GM18873 (cell line): Measurements from ENCODE around the gene CKAP2L.

Experiments
- ATAC-seq: cut with Tn5 transposase; IDR thresholded peaks from one replicate; pipeline ENCODE4 v1.9.1; 2021; ENCODE audit warnings: mild to moderate bottlenecking, moderate library complexity, moderate number of reproducible peaks; ENCODE audit not compliant: unreplicated experiment, low FRiP score

The CKAP2L gene, protein sequence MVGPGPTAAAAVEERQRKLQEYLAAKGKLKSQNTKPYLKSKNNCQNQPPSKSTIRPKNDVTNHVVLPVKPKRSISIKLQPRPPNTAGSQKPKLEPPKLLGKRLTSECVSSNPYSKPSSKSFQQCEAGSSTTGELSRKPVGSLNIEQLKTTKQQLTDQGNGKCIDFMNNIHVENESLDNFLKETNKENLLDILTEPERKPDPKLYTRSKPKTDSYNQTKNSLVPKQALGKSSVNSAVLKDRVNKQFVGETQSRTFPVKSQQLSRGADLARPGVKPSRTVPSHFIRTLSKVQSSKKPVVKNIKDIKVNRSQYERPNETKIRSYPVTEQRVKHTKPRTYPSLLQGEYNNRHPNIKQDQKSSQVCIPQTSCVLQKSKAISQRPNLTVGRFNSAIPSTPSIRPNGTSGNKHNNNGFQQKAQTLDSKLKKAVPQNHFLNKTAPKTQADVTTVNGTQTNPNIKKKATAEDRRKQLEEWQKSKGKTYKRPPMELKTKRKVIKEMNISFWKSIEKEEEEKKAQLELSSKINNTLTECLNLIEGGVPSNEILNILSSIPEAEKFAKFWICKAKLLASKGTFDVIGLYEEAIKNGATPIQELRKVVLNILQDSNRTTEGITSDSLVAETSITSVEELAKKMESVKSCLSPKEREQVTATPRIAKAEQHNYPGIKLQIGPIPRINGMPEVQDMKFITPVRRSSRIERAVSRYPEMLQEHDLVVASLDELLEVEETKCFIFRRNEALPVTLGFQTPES

GRCh38 chr2:112764071-112765044 is at the start of gene CKAP2L:
Gene CKAP2L (minus strand): TSS chr2:112764609. CDS start chr2:112764598, 11 bp downstream.
- ATAC-seq, result peak; percentile 98

- ATAC-seq, result no peak
Measured at GRCh38 chr2:112813280-112813966, 49.0 kb upstream of the CKAP2L start.

DNA sequence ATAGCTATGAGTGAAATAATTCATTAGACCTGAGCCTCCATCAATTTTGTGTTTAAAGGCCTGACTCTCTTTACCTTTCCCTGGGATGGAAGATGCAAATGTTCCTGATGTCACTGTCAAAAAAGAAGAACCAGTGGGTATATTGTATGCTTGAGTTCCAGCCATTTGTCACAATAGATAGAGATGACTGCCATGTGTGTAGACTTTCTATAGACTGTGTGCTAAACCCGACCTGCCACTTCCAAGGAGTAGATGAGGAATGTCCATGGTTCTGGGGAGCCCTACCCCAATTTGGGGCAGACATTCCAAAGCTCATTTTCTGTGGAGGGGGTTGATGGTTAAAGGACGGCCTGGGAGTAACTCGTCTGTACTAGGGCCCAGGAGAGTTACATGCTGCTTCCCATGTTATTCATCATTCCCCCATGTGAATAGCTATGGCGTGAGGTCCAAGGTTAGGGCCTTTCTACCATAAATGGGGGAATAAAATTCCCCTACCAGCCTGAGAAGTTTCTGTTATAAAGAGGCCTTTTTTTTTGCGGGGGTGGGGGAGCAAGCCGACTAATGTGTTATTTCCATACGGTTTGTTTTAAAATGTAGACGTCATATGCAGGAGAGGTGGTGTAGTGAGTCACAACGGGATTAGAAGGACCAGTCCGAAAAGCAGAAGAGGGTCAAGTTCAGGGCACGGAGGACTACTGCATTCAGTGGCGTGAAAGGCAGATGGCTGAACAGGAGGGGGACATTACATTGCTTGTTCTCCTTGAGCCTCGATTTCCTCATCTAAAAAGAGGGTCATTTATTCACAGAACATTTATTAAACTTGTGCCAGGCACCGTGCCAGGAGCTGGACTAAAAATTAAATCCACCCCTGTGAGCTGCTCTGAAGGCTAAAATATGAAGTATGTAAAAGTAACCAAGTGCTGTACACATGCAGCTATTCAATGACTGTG is 48.2 kb upstream of the CKAP2L start:
- no peak for ATAC-seq

- no peak for ATAC-seq
Measured at GRCh38 chr2:112811841-112812306, 47.5 kb upstream of the CKAP2L start.

- ATAC-seq, result no peak
Measured at GRCh38 chr2:112811276-112811831, 46.9 kb upstream of the CKAP2L start.

- ATAC-seq, result no peak
Measured at GRCh38 chr2:112809112-112809511, 44.7 kb upstream of the CKAP2L start.

- ATAC-seq, result no peak
Measured at GRCh38 chr2:112807233-112807807, 42.9 kb upstream of the CKAP2L start.

DNA sequence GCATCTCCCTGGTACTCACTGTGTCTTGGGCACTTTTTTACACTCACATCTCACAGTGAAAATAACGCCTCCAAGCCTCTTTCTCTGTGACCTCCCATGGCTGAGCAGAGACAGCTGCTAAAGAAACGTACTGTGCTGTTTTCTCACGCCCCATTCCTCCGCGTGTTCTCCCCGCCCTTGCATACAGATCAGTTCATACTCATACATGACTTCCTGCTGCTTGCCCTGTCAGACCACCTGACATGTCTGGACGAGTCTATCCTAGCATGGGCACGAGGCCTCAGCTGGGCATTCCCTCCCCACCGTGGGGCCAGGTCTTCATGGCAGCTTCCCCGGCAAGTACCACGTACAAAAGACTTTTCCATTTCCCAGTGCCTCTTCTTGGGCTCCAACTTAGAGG is 41.1 kb upstream of the CKAP2L start:
- ATAC-seq, result peak; percentile 73

- ATAC-seq, result peak; percentile 45
Measured at GRCh38 chr2:112803691-112804521, 39.5 kb upstream of the CKAP2L start.

DNA sequence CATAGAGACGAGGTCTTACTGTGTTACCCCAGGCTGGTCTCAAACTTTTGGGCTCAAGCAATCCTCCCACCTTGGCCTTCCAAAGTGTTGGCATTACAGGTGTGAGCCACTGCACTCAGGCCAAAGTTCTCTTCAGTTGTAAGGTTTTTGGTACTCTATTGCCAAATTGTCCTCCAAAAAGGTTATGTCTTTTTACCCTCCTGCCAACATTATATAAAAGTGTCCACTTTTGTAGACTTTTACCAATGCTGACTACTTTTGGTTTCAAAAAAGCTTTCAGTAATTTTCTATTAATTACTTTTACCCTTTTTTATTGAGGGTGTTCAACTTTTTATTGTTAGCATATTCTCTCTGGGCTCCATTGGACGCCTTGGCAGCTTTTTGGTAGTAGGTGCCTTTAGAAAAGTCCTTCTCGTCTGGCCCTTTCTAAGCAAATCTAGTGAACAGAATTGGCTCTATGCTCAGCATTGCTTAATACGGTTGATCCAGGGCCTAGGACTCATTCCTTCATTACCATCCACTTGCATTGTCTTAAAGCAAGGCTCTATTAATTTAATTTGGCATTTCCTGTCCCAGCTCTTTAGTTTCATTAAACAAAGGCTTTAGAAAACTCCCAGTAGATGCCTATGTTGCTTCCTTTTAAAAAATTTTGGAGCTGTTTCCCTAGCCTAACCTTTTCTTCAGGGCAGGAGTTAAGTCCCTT is 36.6 kb upstream of the CKAP2L start:
- no peak for ATAC-seq

GRCh38 chr2:112798979-112799975 is 34.9 kb upstream of the CKAP2L start:
- ATAC-seq, result no peak

DNA sequence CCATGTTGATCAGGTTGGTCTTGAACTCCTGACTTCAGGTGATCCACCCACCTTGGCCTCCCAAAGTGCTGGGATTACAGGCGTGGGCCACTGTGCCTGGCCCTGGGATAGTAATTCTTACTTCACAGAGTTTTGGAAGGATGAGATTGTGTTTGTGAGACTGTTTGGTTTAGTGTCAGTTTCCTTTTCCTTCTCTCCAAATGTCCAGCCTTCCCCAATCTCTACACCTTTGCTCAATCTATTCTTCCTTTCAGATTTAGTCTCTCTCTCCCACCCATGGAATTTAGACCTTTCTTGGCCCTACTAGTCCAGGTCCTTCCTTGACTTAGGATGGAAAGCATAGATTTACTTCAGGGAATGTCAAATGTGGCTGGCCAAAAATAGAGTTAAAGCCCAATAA is 32.1 kb upstream of the CKAP2L start:
- no peak for ATAC-seq

GRCh38 chr2:112795774-112796173 is 31.4 kb upstream of the CKAP2L start:
- ATAC-seq, result no peak

DNA sequence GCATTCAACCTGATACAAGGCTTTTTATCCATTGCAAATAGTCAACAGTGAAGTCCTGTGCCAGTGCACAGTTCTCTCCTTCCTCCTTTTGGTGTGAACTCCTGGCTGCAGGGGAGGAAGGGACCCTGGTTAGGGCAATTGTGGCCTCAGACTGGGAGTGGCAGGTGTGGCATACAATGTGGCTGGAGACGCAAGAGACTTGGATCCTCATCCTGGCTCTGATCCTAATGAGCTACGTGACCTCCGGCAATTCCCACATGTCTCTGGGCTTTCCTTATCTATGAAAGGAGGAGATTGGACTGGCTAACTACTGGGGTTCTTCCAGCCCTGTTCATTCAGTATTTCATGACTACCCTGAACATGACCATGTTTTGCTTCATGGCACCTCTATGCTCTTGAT is 30.4 kb upstream of the CKAP2L start:
- no peak for ATAC-seq

- no peak for ATAC-seq
Measured at GRCh38 chr2:112794131-112794733, 29.8 kb upstream of the CKAP2L start.
